Anterior cingulate cortex (tissue), 58 donors: ENCODE data around the gene TFCP2L1.

Experiments used
- DNase-seq, 58 donors: peaks; one replicate each; lab custom pipeline; 2025; lab: John Stamatoyannopoulos, UW

TFCP2L1 gene

GRCh38 chr2:121185111-121185510, 99.9 kb downstream of the TFCP2L1 start:
- no peak for DNase-seq

- no peak for DNase-seq
Measured at GRCh38 chr2:121184248-121184862, 100.6 kb downstream of the TFCP2L1 start.

DNA sequence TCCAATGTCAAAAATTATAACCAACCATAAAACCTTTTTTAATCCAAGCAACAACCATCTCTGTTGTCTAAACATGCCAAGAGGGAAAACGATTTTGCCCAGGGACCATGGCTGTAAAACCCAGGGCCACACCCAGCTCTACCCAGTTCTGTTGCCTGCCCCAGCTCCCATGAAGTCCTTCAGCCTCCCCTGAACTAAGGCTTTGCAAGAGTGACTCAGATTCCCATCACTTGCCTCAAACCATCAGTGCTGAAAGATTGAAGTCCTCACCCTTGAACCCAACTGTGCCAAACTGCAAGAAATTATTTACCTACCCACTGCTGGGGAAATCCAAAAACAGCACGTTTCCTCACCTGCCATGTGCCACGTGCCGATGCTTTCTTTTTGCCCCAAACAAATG, 102.5 kb downstream of the TFCP2L1 start:
- no peak for DNase-seq

DNA sequence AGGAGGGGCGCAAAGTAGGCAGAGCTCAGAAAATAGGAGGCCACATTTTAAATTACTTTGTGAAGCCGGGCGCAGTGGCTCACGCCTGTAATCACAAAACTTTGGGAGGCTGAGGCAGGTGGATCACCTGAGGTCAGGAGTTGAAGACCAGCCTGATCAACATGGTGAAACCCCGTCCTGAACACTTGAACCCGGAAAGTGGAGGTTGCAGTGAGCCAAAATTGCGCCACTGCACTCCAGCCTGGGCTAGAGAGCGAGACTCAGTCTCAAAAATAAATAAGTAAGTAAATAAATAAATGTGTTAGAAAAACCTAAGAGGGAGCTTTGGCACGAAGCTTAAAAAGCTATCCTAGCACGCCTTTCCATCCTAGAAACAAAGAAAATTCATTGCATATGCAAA, 105.5 kb downstream of the TFCP2L1 start:
- DNase-seq: no peak

DNA sequence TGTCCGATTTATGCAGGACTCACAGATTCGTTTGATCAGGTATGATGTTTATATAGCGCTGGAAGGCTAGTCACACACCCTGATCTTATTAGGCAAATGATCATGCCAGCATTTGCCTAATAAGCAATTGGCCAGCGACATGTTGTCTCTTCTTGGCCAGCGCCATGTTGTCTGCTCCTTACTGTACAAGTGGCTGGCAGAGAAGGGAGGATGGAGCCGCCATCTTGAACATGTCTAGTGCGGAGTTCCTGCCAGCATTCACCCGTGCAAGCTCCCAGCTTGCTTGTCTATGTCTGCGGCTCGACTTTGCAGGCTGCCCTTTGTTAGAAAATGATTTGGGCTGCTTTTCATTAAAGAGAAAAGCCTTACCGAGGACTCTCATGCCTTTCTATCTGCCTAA, 106.3 kb downstream of the TFCP2L1 start:
- no peak for DNase-seq

- no peak for DNase-seq
Measured at GRCh38 chr2:121177896-121178295, 107.1 kb downstream of the TFCP2L1 start.

DNA sequence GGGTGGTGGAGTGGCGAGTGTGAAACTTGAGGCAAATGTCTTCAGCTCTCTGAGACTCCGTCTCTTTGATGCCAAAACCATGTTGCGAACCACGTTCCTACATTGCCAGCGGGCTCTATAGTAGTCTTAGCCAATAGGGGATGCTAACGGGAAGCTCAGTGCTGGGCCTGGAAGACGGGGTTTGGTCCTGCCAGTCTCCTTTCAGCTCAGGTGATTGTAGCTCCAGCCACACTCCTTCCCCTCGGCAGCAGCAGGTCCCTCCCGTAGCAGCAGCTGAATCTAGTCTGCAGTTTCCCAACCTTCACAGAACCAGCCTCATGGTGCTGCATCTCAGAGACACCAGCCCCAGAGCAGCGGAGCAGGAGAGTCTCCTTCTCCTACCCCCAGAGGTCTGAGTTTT, 109.7 kb downstream of the TFCP2L1 start:
- peak in 1 of 58 donors; percentile 59 for DNase-seq

DNA sequence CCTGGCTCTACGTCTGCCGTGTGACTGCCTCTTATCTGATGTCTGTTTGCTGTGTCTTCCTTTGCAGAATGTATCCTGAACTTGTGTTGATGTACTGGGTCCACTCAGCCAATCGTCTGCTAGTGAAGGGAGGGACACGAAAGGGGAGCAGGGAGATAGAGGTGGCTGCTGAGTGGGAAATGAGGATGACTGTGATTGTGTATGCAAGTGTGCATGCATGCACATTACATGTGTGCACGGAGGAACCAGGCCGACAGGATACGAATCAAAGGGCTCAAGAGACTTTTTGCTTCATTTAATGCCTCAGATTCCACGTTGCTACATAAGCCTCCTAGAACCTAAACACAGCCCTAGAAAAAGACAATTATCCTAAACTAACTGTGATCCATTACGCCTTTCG, 111.2 kb downstream of the TFCP2L1 start:
- no peak for DNase-seq

DNA sequence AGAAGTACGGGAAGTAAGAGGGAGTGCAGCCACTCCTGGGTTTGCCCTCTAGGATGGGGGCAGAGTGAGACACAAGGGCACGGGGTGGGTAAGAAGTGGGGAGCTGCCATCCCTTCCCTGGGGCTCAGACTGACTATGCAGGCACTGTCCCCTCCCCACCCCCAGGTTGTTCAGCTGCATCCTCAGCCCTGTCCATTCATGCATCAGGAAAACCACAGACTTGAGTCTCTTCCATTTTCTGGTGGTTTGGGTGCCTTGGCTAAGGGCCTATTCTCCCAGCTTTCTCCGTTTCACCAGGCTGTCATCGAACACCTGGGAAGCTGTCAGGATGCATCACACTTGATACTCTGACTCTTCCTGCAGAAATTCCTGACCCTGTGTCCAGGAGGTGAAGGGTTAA, 111.9 kb downstream of the TFCP2L1 start:
- no peak for DNase-seq

- no peak for DNase-seq
Measured at GRCh38 chr2:121172456-121172855, 112.5 kb downstream of the TFCP2L1 start.

DNA sequence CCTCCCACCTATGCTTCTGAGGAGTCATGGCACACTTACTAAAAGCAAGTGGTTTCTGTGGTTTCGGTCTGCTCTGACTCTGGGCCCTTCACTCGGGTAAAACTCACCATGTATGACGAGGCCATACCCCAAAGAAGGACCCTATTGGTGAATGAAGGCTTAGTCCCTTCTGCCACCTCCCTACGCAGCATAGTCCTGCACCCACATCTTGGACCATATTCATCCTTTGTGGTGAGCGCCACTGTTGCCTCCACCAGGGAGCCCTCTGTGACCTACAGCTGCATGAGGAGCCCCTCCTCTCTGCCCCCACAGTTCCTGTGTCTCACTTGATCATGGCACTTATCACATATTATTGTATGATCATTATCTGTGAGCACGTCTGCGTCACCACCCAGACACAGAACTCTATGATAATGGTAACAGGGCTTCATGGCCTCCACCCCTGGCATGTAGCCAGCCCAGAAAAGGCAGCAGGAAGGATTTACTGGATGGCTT, 113.3 kb downstream of the TFCP2L1 start:
- DNase-seq: no peak

DNA sequence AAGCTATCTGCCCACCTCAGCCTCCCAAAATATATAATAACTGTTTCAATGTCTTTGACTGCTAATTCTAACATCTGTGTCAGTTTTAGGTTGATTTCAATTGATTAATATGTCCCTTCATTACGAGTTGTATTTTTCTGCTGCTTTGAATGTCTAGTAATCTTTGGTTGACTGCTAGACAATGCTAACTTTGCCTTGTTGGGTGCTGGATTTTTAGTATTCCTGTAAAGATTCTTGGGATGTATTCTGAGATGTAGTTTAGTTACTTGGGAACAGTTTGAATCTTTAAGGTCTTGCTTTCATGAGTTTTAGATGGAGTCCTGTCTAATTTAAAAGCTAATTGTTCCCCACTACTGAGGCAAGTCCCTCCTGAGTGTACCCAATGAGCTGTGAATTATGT, 114.4 kb downstream of the TFCP2L1 start:
- DNase-seq: no peak

- DNase-seq: no peak
Measured at GRCh38 chr2:121167411-121167810, 117.6 kb downstream of the TFCP2L1 start.
